ENCODE results near the gene SNX14.

The SNX14 gene

DNA sequence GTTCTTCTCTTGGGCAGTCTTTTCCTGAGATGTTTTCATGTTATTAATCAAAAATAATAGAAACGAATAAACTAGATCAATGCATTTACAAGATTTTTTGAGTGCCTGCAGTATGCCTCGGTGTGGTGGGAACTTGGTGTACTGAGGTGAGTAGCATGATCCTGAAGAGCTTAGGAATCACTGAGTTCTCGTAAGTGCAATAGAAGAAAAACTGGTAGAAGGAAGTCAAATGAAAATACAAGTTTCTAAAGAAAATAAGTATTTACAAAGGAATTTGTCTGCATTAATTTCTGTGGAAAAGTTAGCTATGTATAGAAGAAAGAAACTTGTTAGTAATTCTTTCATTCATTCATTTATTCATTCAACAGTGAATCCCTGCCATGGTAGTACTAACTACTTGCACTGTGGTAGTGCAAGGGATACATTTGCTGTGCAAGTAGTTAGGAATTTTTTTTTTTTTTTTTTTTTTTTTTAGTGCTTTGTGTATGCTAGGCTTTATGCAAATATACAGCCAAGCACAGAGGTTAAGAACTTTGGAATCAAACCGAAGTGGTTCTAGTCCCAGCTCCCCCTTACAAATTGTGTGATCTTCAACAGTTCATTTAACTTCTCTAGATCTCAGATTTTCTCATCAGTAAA is 129.9 kb downstream of the SNX14 start:
- no peaks in the 10 kb centered on the region for H3K36me3 ChIP-seq (ENCODE audit: control insufficient read depth, low read length)
- H3K79me2 ChIP-seq (ENCODE audit: control insufficient read depth, low read length): no peaks in the 10 kb centered on the region

DNA sequence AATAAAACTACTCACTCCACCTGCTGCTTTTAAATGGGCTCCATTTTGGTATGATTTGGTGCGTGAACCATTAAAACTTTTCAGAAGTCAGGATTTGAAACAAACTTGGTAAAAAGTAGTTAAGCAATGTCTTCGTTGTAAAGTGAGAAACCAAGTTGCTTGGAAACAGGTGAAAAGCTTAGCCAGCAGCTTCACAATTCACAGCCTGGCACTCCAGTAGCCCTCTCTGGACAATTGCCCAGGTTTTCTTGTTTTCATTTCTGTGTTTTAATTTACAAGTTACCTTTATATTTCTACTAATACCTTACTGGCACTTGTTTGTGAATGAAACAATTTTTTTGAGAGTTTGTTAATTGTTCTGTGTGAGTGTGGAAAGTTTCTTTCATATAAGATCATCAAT is 131.0 kb downstream of the SNX14 start:
- TF ChIP-seq EZH2phosphoT487 (IDR thresholded peaks at IDR 0.05; ENCODE audit: borderline replicate concordance, low read length): no peak
- TF ChIP-seq, protein P1, sequence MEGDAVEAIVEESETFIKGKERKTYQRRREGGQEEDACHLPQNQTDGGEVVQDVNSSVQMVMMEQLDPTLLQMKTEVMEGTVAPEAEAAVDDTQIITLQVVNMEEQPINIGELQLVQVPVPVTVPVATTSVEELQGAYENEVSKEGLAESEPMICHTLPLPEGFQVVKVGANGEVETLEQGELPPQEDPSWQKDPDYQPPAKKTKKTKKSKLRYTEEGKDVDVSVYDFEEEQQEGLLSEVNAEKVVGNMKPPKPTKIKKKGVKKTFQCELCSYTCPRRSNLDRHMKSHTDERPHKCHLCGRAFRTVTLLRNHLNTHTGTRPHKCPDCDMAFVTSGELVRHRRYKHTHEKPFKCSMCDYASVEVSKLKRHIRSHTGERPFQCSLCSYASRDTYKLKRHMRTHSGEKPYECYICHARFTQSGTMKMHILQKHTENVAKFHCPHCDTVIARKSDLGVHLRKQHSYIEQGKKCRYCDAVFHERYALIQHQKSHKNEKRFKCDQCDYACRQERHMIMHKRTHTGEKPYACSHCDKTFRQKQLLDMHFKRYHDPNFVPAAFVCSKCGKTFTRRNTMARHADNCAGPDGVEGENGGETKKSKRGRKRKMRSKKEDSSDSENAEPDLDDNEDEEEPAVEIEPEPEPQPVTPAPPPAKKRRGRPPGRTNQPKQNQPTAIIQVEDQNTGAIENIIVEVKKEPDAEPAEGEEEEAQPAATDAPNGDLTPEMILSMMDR (IDR thresholded peaks at IDR 0.05; ENCODE audit: low read depth, low read length, poor library complexity, severe bottlenecking): no peak
- Histone ChIP-seq H3K9me3 (ENCODE audit: control insufficient read depth, insufficient read depth, low read length) (no peaks in the 10 kb centered on the region), H3K27me3 (ENCODE audit: control insufficient read depth, low read length) (peaks cover 12% of the 10 kb centered on the region; the same call in 1 of the 2 replicates), H4K20me1 (ENCODE audit: control insufficient read depth, insufficient read depth, low read depth, low read length) (no peaks in the 10 kb centered on the region), H3K4me2 (ENCODE audit: low read length) (no peak overlapping the region), H3F3A (ENCODE audit: control insufficient read depth, insufficient read depth) (no peaks in the 10 kb centered on the region), H3K9me2 (replicated peaks; ENCODE audit: control insufficient read depth, low read length) (no peaks in the 10 kb centered on the region), H3K4me1 (ENCODE audit: control insufficient read depth, low read length) (peaks cover 5% of the 10 kb centered on the region), H3K4me3 (ENCODE audit: low read length) (no peak overlapping the region), H3K27ac (ENCODE audit: low read depth, low read length) (no peak overlapping the region), H3K36me3 (ENCODE audit: control insufficient read depth, low read length) (no peaks in the 10 kb centered on the region), H3K79me2 (ENCODE audit: control insufficient read depth, low read length) (no peaks in the 10 kb centered on the region)

More for the DNA sequence above, 129.9 kb downstream of the SNX14 start:
- peaks cover 12% of the 10 kb centered on the region; the same call in 1 of the 2 replicates for H3K27me3 ChIP-seq (ENCODE audit: control insufficient read depth, low read length)
- peaks cover 5% of the 10 kb centered on the region for H3K4me1 ChIP-seq (ENCODE audit: control insufficient read depth, low read length)
- H3K9me3 ChIP-seq (ENCODE audit: control insufficient read depth, insufficient read depth, low read length): no peaks in the 10 kb centered on the region
- H3K9me2 ChIP-seq (replicated peaks; ENCODE audit: control insufficient read depth, low read length): no peaks in the 10 kb centered on the region
- no peak overlapping the region for H3K4me3 ChIP-seq (ENCODE audit: low read length)
- H3K27ac ChIP-seq (ENCODE audit: low read depth, low read length): no peak overlapping the region
- H3K4me2 ChIP-seq (ENCODE audit: low read length): no peak overlapping the region
- no peaks in the 10 kb centered on the region for H4K20me1 ChIP-seq (ENCODE audit: control insufficient read depth, insufficient read depth, low read depth, low read length)
- no peaks in the 10 kb centered on the region for H3F3A ChIP-seq (ENCODE audit: control insufficient read depth, insufficient read depth)
- TF ChIP-seq, protein P1 (IDR thresholded peaks at IDR 0.05; ENCODE audit: low read depth, low read length, poor library complexity, severe bottlenecking): no peak
- no peak for TF ChIP-seq EZH2phosphoT487 (IDR thresholded peaks at IDR 0.05; ENCODE audit: borderline replicate concordance, low read length)

DNA sequence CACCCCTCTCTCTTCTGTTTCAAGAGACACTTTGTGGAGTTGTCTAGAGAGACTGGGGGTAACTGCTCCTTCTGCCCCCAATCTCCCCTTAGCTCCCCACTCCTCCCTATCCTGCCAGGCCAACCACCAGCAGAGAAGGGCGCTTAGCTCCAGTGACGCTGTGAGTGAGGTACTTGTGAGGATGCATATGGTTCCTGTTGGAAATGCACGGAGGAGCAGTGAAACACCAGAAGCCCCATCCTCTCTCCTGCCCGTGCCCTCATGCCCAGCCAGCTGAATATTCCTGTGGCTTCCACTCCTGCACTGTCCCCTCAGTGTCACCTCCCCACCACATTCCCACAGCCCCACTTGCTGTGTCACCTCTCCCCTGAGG is 131.9 kb downstream of the SNX14 start:
- H3K27me3 ChIP-seq (ENCODE audit: control insufficient read depth, low read length): peaks cover 12% of the 10 kb centered on the region; the same call in 1 of the 2 replicates
- H3K79me2 ChIP-seq (ENCODE audit: control insufficient read depth, low read length): no peaks in the 10 kb centered on the region
- H3F3A ChIP-seq (ENCODE audit: control insufficient read depth, insufficient read depth): no peaks in the 10 kb centered on the region
- H3K9me3 ChIP-seq (ENCODE audit: control insufficient read depth, insufficient read depth, low read length): no peaks in the 10 kb centered on the region
- no peak overlapping the region for H3K4me3 ChIP-seq (ENCODE audit: low read length)
- H3K36me3 ChIP-seq (ENCODE audit: control insufficient read depth, low read length): no peaks in the 10 kb centered on the region
- H3K4me2 ChIP-seq (ENCODE audit: low read length): no peak overlapping the region
- no peak overlapping the region for H3K27ac ChIP-seq (ENCODE audit: low read depth, low read length)
- H3K9me2 ChIP-seq (replicated peaks; ENCODE audit: control insufficient read depth, low read length): no peaks in the 10 kb centered on the region
- H3K4me1 ChIP-seq (ENCODE audit: control insufficient read depth, low read length): peaks cover 5% of the 10 kb centered on the region
- H4K20me1 ChIP-seq (ENCODE audit: control insufficient read depth, insufficient read depth, low read depth, low read length): no peaks in the 10 kb centered on the region
- no peak for TF ChIP-seq EZH2phosphoT487 (IDR thresholded peaks at IDR 0.05; ENCODE audit: borderline replicate concordance, low read length)
- TF ChIP-seq, protein P1 (IDR thresholded peaks at IDR 0.05; ENCODE audit: low read depth, low read length, poor library complexity, severe bottlenecking): no peak
